GM10847 (cell line): Measurements from ENCODE around the gene TTLL11.

Experiments used
- POLR2A ChIP-seq: IDR thresholded peaks from 2 replicates; pipeline ENCODE4 v1.6.1; 2011; ENCODE audit not compliant: insufficient read length; ENCODE audit errors: extremely low read depth

TTLL11 gene

DNA sequence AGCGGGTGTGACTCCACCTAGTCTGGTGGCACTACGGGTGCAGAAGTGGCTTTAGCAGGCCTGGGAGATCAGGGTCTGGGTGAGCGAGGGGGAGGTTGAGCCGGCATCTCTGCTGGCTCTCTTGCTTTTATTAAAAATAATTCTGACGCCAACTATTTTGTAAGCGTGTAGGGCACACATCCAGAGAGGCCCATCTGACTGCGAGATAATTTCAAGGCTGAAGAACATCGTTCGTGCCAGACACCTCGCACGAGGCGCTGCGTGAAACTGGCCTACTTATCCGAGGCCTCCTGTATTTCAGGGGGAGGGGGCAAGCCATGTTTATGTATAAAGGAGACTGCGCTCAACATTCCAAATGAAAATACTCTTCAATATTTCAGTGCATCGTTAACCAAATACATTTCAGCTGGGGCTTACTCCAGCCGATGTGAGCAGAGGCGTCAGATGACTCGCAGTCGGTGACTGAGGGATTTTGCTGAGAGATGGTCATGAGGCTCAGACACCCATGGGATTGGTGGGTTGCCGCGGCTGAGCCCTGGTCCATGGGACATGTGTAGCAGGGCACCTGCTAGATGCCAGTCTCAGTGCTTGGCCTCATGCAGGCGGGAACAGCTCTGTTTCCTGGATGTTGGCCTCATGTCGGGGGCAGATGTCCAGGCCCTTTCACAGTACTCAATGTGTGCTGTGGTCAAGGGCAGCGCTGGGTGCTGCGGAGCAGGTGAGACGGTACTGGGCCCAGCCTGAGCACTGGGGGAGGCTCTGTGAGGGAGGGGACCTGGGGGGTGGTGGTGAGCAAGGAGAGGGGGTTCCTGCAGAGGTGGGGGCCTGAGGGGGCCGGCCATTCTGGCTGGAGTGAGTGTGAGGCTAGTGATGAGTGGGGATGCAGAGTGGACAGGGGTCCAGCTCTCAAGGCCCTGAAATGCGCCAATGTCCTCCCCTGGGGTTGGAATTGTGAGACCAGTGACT is 240.2 kb downstream of the TTLL11 start:
- no peak for TF ChIP-seq POLR2A

DNA sequence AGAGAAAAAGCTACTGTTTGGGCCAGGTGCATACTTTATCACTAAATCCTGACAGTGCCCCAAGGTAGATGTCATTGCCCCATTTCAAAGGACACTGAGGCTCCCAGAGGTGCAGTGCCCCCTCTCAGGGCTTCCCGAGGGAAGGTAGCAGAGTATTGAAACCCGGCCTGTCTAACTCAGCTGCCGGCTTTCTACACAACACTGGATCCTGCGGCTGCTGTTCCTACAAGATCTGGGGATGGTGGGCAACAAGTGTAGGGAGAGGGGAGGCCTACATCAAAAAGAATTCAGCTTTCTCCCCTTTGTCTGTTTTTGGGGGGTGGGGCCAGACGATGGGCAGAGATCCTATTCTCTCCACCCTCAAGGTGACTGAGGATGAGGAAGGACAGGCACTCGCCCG is 240.9 kb downstream of the TTLL11 start:
- TF ChIP-seq POLR2A = no peak

DNA sequence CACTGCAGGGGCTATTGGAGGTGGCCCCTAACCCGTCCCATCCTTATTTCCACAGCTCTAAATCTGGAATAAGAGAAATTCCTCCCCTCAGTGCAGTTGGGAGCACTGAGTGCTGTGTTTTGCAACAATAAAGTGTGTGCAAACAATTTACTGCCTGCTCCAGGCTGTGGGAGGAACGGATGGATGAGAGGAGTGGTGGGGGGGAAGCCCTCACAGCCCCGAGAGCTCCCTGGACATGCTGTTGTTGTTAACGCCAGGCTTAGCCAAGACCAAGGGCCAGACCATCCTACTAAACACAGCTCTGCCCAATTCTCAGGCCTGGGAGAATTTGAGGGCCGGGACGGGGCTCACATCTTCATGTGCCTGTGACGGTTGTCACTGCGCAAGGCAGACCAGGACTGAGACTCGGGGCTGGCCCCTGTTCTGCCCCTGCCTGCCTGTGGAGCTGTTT is 241.4 kb downstream of the TTLL11 start:
- no peak for TF ChIP-seq POLR2A

DNA sequence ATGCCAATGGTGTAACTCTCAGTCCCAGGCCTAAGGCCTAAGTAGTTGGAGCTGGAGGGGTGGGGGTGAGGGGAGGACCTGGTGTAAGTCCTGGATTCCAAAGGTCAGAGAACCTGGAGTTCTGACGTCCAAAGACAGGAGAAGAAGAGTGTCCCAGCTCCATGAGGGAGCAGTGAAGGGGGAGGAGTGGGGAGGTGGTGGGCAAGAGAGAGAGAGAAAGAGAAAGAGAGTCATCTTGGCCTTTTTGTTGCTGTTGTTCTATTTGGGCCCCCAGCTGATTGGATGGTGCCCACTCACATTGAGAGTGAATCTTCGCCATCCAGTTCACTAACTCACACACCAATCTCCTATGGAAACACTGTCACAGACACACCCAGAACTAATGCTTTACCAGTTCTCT is 242.7 kb downstream of the TTLL11 start:
- TF ChIP-seq POLR2A = no peak

DNA sequence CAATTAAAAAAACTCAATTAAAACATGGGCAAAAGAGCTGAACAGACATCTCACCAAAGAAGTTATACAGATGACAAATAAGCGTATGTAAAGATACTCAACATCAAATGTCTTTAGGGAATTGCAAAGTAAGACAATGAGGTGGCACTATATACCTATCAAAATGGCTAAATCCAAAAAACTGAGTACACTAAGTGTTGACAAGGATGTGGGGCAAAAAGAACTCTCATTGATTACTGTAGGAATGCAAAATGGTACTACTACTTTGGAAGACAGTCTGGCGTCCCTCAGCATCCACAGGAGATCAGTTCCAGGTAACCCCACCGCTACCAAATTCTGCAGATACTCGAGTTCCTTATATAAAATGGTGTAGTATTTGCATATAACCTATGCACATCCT is 243.6 kb downstream of the TTLL11 start:
- no peak for TF ChIP-seq POLR2A

DNA sequence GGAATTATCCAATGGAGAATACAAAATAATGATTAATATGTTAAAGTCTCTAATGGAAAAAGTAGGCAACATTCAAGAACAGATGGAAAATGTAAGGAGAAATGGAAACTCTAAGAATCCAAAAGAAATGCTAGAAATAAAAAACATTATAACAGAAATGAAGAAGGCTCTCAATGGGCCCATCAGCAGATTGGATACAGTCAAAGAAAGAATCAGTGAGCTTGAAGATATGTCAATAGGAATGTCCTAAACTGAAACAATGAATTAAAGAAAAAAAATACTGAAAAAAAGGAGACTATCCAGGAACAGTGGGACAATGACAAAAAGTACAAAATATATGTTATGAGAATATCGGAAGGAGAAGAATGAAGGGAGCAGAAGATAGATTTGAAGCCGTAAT is 248.5 kb downstream of the TTLL11 start:
- TF ChIP-seq POLR2A = no peak

DNA sequence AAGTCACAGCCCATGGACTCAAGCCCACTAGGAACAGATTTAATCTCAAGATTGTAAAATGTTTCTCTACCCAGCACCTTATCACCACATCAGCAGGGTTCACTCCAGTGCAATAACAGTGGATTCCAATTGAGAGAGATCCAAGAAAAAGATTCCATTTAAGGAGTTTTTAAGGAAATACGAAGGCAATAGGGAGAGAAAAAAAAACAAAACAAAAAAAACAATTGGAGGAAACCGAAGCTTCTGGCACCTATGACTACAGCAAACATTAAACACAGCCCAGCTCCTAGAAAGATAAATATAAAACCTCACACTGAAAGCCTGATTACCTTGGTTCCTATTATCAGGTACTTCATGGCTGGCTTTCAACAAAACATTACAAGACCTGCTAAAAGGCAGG is 249.0 kb downstream of the TTLL11 start:
- no peak for TF ChIP-seq POLR2A

DNA sequence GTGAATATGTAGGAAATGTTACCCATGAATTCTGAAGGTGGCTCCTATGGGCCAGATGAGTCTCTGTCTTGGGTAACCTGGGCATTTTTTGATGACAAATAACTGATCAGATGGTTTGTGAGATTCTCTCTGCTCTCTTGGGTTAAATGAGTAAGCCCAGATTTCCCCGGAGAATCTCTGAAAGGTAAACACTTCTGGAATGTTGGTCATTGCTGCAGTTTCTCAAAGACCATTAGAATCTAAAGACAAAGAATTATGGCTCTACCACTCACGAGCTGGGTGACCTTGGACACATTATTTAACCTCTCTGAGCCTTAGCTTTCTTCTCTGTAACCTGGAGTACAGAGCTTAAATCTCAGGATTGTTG is 250.5 kb downstream of the TTLL11 start:
- no peak for TF ChIP-seq POLR2A

DNA sequence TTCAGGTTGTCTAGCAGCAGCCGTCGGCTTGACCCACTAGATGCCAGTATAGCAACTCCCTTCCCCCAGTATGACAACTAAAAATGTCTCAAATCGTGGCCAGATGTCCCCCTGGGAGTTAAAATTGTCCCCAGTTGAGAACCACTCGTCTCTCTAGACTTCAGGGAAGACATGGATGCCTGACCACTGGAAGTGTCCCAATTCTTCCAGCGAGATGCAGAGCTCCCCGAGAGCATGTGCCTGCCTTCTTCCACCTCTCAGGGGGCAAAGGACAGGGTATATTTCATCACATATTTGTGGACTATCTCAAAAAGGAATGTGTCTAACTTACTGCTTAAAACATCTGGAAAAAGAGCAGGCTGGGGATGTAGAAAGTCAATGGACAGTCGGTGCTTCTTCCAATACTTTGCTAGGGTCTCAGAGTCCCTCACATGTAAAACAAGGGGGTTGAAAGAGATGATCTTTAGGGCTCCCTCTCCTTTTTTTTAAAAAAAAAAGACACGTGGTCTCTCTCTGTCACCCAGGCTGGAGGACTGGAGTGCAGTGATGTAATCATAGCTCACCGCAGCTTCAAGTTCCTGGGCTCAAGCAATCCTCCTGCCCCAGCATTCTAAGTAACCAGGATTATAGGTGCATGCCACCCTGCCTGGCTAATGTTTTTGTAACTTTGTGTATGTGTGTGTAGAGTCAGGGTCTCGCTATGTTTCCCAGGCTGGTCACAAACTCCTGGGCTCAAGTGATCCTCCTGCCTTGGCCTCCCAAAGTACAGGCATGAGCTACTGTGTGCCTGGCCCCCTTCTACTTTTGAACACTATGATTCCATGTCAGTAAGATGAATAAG is 251.1 kb downstream of the TTLL11 start:
- TF ChIP-seq POLR2A = no peak

DNA sequence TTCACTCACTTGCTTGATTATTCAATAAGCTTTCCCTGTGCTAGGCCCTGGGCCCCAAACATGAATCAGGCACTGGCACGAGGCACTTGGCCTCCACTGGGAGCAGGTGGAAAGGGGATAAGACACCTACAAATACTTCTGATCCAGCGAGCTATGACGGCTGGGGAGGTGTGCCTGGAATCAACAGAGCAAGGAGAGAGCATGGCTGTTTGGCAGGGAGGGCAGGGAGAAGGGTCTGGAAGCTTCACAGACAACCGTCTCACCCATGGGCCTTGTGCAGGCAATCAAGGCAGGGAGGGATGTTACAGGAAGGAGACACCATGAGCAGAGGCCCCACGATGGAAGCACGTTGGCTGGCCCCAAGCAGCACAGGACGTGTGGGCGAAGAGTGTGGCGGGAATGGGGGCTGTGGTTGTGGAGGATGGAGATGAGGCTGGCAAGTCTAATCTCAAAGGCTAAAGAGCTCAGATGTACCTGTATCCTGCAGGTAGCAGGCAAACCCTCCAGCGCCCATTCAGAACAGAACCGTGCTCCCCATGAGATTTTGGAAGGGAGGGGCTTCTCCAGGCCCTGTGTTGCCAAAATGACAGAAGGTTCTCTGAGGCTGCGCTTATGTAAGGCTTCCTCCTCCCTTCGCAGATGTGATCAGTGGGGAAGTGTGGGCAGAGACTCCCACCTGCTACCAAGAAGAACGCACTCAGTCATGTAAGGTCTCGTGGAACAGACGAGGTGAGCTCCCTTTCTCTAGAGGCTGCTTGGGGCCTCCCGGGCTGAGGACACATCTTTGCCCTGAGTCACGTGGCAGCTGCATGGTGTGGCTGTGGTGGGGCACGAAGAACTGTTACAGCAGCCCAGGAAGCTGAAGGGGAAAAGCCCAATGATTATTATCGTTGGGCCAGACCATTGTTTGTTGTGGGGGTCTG is 252.0 kb downstream of the TTLL11 start:
- TF ChIP-seq POLR2A = no peak

DNA sequence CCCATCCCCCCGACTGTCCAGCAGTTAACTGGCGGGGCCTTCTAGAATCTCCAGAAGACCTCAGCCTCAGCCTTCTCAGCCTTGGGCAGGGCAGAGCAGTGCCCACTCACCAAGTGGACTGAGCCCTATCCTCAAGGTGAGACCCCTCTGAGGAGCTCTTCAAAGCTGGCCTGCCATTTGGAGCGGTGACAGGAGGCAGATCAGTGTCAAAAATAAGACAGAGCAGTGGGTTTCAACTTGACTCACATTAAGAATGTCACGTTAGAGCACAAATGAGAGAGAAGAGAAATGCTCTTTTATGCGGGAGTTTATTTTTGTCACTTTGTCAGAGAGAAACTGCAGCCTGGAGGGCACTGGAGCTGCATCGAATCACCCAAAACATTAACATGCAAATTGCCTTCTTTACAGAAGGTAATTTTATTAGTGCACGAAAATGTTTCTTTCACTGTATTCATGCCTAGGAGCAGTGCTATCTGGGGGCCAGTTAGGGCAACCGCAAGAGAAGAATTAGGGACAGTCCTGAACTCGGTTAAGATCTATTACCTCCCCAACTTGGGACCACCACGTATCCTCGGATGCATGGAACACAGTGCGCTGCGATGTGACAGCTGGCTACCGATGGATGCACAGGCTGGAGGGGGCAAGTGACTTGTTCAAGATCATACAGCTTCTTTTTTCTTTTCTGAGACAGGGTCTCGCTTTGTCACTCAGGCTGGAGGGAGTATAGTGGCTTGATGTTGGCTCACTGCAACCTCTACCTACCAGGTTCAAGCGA is 253.2 kb downstream of the TTLL11 start:
- TF ChIP-seq POLR2A = no peak

DNA sequence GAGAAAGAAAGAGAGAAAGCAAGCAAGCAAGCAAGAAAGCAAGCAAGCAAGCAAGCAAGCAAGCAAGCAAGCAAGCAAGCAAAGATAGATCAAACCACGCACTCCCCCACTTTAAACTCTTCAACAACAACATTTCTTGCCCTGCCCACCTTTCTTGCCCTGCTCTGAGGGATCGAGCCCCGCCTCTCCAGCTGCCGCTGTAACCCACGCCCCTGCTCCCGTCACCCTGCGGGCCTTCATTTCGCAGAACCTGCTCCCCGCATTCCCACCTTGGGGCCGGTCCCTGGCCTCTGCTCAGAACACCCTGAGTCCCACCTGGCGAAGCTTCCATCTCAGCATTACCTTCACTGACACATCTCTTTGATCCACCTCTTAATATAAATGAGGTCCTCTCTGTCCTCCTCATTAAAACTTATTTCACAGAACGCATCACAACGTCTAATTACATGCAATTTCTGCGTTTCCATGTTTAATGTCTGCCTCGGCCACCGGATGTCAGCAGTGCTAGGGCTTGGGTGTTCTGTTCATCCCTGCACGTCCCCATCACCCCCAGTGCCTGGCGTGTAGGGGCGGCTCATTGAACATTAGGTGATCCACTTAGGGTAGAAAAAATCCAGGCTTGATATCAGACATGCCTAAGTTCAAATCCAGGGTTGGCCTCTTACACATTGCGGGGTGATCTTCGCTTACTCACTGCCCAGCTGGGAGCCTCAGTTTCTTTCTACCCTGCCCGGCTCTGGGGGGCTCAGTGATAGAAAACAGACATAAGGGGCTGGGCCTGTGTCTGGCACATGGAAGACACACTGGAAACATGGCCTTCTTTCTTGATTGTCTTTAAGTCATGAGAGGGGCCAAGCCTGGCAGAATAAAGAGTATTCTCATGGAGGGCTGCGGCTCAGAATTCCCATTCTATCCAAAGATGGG is 254.1 kb downstream of the TTLL11 start:
- no peak for TF ChIP-seq POLR2A

DNA sequence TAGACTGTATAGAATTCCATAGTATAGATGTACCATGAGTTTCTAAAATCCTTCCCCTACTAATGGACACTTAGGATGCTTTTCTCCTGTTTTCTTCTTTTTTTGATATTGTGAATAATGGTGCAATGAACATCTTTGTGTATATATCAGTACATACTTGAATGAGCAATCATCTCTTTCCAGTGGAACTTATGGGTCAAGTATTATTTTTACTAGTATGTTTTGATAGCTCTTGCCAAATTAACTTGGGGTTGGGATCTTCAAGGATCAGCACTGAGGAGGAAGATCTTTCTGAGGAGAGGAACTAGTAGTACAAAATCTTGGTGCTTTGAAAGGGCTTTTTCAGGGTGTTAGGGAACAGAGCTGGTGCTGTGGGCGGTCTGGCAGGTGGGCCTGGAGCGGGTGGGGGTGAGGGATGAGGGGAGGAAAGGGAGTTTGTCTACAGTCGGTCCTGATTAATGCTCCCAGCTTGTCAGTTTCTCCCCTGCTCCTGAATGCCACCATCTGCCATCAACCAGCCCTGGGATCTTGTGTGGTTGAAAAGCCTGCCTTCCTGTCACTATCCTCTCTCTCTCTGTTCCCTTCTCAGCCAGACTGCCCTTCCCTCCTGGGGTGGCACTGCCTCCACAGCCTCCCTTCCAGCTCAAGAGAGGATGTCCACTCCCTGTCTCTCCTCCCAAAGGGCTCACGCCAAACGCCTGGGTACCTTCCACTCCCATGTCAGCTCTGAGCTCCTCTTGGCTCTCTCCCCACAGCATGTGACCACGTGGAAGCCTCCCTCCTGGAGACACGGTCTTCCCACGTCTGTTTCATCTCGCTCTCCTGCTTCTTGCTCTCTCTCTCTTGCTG is 255.8 kb downstream of the TTLL11 start:
- TF ChIP-seq POLR2A = no peak
